Right cardiac atrium (tissue), 5 donors: Measurements from ENCODE around the gene CFAP61. TPM values are rescaled to one million over a fixed set of nuclear protein-coding genes. Genes with fewer than 3 reads are reported as not detected.
A peak's percentile ranks its signal among the peaks of the same experiment; 100 is the strongest.

ENCODE experiments used
- ATAC-seq, 2 donors: fragments of 200-7000 bp; cut with Tn5 transposase; one replicate each; pipeline versions ENCODE4 v1.8.0 to v1.9.1; 2020; ENCODE audit warnings: moderate library complexity in 2 of 2, mild to moderate bottlenecking in 1 of 2
- DNase-seq, 3 donors: peaks; one replicate each; pipeline ENCODE4 v3.0.0-alpha.2; 2020
- H3K27ac ChIP-seq: one replicate; pipeline ENCODE4 v1.5.1; 2013; ENCODE audit warnings: mild to moderate bottlenecking, low read length, control low read depth, moderate library complexity
- H3K27me3 ChIP-seq: one replicate; pipeline ENCODE4 v1.6.1; 2013; ENCODE audit not compliant: control insufficient read depth, insufficient read depth
- H3K4me1 ChIP-seq: one replicate; pipeline ENCODE4 v1.6.1; 2013; ENCODE audit warnings: low read length; ENCODE audit not compliant: control insufficient read depth, insufficient read depth
- H3K4me3 ChIP-seq: one replicate; pipeline ENCODE4 v1.5.1; 2013; ENCODE audit warnings: low read length, control low read depth
- H3K9me3 ChIP-seq: one replicate; pipeline ENCODE4 v1.6.1; 2013; ENCODE audit warnings: low read length; ENCODE audit not compliant: control insufficient read depth
- WGBS: extraction: QIAGEN DNeasy Blood & Tissue Kit; methylation state at CpG from one replicate; pipeline ENCODE4 v1.1.7; 2013; 5-methylcytosine and 5-hydroxymethylcytosine counted together
- intact Hi-C, 4 donors: fragments of 100-400 bp; cut with DNase I; formaldehyde crosslinking; loops; one replicate each; pipeline versions ENCODE4 v1.11.0 to v1.14.0; 2022 to 2023
- polyA plus RNA-seq: library from polyadenylated mRNA; stranded (reverse); fragments of 200-250 nt; gene quantifications from one replicate; pipeline ENCODE4 v1.2.3, GENCODE V29; 2013
- total RNA-seq, 4 donors: library from RNA; stranded (reverse); fragmentation: NEBNext Ultra II Directional; extraction: Animal tissue kit (Norgen Biotek cat#: 25700); gene quantifications; one replicate each; pipeline ENCODE4 v1.2.1, GENCODE V29; 2021
- donor health status: healthy with polysubstance abuse.
- donor health status: DM: no; HTN: yes; CAD: no.
- donor health status: DM: no; HTN: no; CAD: no.
- donor health status: DM: no; HTN: yes; CAD: no; lungs with severe emphysema.
- donor health status: DM: yes; HTN: yes; CAD: no.

CFAP61 gene
- total and polyA plus RNA-seq, 5 donors = 0.11 to 2.4 (median 0.74) TPM; not detected in 1

DNA sequence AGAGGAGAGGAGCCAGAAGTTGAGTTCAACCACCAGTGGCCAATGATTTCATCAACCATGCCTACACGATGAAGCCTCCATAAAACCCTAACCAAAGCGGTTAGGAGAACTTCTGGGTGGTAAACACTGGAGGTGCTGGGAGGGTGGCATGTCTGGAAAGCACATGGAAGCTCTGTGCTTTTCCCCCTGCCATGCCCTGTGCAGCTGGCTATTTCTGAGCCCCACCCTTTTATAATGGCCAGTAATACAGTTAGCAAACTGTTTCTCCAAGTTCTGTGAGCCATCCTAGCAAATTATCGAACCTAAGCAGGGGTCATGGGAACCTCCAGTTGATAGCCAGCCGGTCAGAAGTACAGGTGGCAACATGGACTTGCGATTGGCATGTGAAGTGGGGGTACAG lies 167.8 kb downstream of the CFAP61 start:
- H3K4me1 ChIP-seq = no peaks in the 10 kb centered on the region
- intact Hi-C loops = no loop called here
- no peak overlapping the region for H3K4me3 ChIP-seq
- no peaks in the 10 kb centered on the region for H3K27me3 ChIP-seq
- no peak overlapping the region for H3K27ac ChIP-seq
- DNase-seq = no peak
- WGBS = 76% methylated on average over 5 of the region's 5 CpGs
- H3K9me3 ChIP-seq = no peaks in the 10 kb centered on the region
- ATAC-seq = no peak

- Histone ChIP-seq H3K27me3 (no peaks in the 10 kb centered on the region), H3K4me3 (no peak overlapping the region), H3K4me1 (no peaks in the 10 kb centered on the region), H3K9me3 (no peaks in the 10 kb centered on the region), H3K27ac (no peak overlapping the region)
- intact Hi-C loops = no loop called here
- 89% methylated on average over 5 of the region's 5 CpGs for WGBS
- DNase-seq = no peak
- ATAC-seq = no peak
Observed at GRCh38 chr20:20223981-20224380, 171.6 kb downstream of the CFAP61 start.

DNA sequence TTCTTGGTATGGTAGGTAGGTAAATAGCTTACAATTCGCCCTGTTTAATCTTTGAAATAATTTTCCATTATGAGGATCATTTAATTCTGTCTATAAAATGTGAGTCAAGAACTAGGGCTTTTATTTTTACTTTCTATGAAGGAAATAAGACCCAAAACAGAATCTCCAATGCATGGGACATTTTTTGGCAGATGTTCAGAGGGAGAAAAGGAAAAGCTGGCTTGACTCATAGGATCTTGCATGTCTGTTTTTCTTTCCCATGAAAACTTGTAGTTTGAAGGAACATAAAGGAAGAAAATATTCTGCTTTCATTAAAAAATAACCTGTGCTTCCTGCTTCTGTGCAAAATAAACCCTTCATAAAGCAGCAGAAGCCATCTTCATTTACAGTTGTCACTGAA lies 172.5 kb downstream of the CFAP61 start:
- DNase-seq = no peak
- WGBS = 61% methylated on average over 1 of the region's 1 CpG
- no peaks in the 10 kb centered on the region for H3K27me3 ChIP-seq
- intact Hi-C loops = no loop called here
- no peak overlapping the region for H3K4me3 ChIP-seq
- no peaks in the 10 kb centered on the region for H3K9me3 ChIP-seq
- H3K4me1 ChIP-seq = no peaks in the 10 kb centered on the region
- no peak for ATAC-seq
- H3K27ac ChIP-seq = no peak overlapping the region

DNA sequence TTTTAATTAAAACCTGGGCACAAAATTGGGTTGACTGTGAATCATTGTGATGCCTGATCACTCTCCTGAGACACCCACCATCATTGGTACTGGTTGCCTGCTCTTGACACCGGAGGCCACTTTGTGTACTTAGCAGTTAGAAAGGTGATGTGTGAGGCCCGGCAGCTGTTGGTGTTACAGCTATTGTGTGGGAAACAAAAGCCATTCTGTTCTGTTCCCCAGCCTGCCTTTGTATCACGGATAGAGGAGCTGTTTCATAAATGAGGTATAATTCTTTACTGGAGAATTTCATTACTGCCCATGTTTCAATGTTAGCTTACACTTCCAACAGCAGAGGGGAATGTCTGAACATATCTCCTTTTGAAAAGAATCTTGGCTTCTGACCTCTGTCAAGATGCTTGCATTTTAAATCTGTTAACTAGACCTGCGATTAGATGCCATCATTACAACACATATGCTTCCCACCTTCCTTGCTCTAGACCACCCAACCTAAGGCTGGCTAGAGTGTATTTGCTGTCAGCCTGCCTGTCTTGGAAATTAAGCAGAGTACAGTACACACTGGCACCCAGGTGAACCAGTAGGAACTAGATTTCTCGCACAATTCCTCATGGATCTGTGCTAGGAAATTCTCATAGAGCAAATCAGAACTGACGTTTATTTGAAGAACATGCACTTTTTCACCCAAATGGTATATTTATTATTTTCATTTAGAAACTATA lies 173.2 kb downstream of the CFAP61 start:
- Histone ChIP-seq H3K27me3 (no peaks in the 10 kb centered on the region), H3K27ac (no peak overlapping the region), H3K4me1 (no peaks in the 10 kb centered on the region), H3K9me3 (no peaks in the 10 kb centered on the region), H3K4me3 (no peak overlapping the region)
- ATAC-seq = no peak
- WGBS = 67% methylated on average over 6 of the region's 6 CpGs
- intact Hi-C loops = no loop called here
- no peak for DNase-seq

- Histone ChIP-seq H3K4me1 (no peaks in the 10 kb centered on the region), H3K27me3 (no peaks in the 10 kb centered on the region), H3K27ac (no peak overlapping the region), H3K9me3 (no peaks in the 10 kb centered on the region), H3K4me3 (no peak overlapping the region)
- intact Hi-C loops = no loop called here
- 74% methylated on average over 6 of the region's 6 CpGs for WGBS
- ATAC-seq = no peak
- no peak for DNase-seq
Observed at GRCh38 chr20:20226554-20226953, 174.2 kb downstream of the CFAP61 start.

DNA sequence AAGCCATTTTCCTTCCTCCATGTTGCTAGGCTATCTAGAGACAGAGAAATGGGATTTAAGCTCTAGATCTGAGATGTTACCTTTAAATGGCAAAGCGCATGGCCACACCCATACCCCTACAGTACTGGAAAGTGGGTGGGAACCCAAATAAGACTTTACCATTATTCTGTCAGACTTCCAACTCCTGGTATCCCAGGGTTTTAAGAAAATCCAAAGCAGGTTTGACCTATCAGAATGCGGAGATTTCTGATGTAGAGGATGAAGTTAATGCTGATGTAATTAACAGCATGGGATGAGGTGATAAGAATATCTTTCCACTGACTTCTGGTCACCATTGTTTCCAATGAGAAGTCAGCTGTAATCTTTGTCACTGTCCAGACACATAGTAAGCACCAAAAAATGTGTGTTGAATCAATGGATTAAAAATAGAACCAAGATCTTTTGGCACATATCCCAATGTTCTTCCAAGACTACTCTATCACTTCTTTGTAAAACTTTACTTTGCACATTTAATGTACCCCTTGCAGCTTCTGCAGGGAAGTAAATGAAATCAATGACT lies 174.8 kb downstream of the CFAP61 start:
- WGBS = 93% methylated on average over 2 of the region's 2 CpGs
- no peaks in the 10 kb centered on the region for H3K9me3 ChIP-seq
- ATAC-seq = no peak
- H3K27ac ChIP-seq = no peak overlapping the region
- intact Hi-C loops = no loop called here
- no peaks in the 10 kb centered on the region for H3K27me3 ChIP-seq
- H3K4me3 ChIP-seq = no peak overlapping the region
- DNase-seq = no peak
- H3K4me1 ChIP-seq = no peaks in the 10 kb centered on the region

DNA sequence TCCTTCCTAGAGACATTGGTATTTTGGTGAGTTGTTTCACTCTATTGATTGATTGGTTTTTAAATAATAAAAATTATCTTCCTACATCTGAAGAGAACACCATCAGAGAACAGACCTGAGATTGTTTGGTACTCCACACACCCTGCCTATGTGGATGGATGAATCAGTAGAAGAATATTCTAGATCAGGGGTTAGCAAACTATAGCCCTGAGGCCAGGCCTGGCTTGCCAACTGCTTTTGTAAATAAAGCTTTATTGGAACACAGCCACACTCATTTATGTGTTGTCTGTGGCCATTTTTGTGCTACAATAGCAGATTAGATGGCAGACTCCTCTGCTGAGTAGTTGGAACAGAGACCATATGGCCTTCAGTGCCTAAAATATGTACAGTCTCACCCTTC lies 176.0 kb downstream of the CFAP61 start:
- no peak for ATAC-seq
- H3K4me1 ChIP-seq = no peaks in the 10 kb centered on the region

GRCh38 chr20:20229595-20229994 lies 177.3 kb downstream of the CFAP61 start:
- no peak for ATAC-seq
- Histone ChIP-seq H3K4me1 (no peaks in the 10 kb centered on the region), H3K27ac (no peak overlapping the region)

More for the DNA sequence above, 176.0 kb downstream of the CFAP61 start:
- Histone ChIP-seq H3K4me3 (no peak overlapping the region), H3K9me3 (no peaks in the 10 kb centered on the region), H3K27me3 (no peaks in the 10 kb centered on the region), H3K27ac (no peak overlapping the region)
- intact Hi-C loops = no loop called here
- DNase-seq = no peak

DNA sequence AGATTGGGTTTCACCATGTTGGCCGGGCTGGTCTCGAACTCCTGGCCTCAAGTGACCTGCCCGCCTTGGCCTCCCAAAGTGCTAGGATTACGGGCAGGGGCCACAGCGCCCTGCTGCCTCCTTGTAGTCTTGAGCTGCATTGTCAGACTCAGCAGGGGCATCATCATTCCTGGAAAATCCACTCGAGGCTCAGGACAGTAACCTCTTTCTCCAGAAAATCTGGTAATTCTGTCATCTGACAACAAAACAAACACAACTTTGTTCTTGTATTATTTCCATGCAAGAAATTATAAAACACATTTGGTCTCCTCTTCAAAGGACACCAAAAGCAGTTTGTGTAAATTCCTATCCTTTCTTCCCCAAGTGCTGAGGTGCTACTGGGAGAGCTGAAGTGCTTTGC lies 178.4 kb downstream of the CFAP61 start:
- no peak for DNase-seq
- intact Hi-C loops = loop anchor here in 1 of 4 donors (10.0 kb wide), 1 partner anchor 136 kb away; no protein-coding TSS in a partner anchor
- Histone ChIP-seq H3K27ac (no peak overlapping the region), H3K4me1 (no peaks in the 10 kb centered on the region), H3K4me3 (no peak overlapping the region), H3K9me3 (no peaks in the 10 kb centered on the region), H3K27me3 (no peaks in the 10 kb centered on the region)
- ATAC-seq = no peak
- whole genome bisulfite sequencing = 81% methylated on average over 6 of the region's 6 CpGs

More at GRCh38 chr20:20229595-20229994, 177.3 kb downstream of the CFAP61 start:
- DNase-seq = no peak
- no peak overlapping the region for H3K4me3 ChIP-seq
- H3K27me3 ChIP-seq = no peaks in the 10 kb centered on the region
- intact Hi-C loops = no loop called here
- 81% methylated on average over 5 of the region's 5 CpGs for WGBS
- no peaks in the 10 kb centered on the region for H3K9me3 ChIP-seq

DNA sequence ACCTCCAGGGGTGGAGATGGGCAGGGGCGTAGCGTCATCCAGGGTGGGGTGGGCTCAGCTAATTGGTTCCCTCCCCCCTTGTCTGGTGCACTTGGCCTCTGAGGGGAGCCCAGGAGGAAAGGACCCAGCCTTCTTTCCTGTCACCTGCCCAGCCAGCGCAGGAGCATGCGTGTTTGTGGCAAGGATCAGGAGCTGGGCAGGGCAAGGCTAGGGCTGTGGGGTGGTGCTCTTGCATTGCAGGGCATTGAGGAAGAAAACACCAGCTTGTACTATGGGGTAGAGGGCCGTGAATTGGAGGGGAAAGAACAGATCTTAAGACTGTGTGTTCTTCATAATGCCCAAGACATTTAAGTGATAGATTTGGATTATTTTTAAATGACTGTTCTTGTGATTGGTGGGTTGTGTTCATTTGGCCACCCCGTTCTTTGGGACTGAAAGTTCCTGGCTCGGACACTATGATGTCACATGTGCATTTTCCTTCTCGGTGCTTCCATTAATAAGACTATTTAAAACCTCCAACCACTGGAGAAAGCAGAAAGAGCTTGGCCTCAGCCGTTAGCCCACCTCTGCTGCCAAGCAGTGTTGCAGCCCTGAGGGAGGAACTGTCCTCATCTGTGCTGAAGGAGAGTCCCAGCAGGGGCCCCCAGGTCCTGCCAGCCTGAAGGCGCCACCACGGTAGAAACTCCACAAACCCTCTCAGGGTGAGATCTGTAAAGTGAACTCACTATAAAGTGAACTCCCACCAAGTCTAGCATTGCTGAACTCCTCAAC lies 179.4 kb downstream of the CFAP61 start:
- Histone ChIP-seq H3K27ac (no peak overlapping the region), H3K27me3 (no peaks in the 10 kb centered on the region), H3K4me3 (no peak overlapping the region), H3K9me3 (no peaks in the 10 kb centered on the region), H3K4me1 (no peaks in the 10 kb centered on the region)
- peak in 1 of 2 donors; percentile 36 for ATAC-seq
- intact Hi-C loops = loop anchor here in 1 of 4 donors (10.0 kb wide), 1 partner anchor 137 kb away; no protein-coding TSS in a partner anchor
- WGBS = 67% methylated on average over 11 of the region's 11 CpGs
- no peak for DNase-seq

DNA sequence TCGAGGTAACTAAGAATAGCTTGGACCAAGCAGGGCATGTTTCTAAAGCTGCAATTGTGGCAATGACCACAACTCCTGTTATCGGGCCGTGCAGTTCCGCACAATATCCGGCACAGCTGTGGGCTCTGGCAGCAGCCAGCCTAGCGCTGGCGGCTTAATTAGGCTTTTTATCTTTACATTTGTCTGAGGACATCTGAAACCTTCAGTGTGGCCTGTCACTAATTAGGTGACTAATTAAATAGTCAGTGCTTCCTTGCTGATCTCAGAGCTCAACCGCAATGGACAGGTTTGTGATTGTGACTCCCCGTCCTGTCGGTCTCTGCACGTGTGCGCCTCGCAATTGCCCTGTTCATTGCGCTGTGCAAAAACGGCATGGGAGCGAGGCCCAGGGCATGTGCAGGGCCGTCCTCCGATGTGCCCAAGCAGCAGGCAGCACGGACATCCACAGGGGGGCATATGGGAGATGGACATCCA lies 180.7 kb downstream of the CFAP61 start:
- H3K27ac ChIP-seq = no peak overlapping the region
- H3K4me3 ChIP-seq = no peak overlapping the region
- DNase-seq (no peak), ATAC-seq (no peak)
- 74% methylated on average over 19 of the region's 19 CpGs for WGBS
- no peaks in the 10 kb centered on the region for H3K9me3 ChIP-seq
- H3K27me3 ChIP-seq = no peaks in the 10 kb centered on the region
- intact Hi-C loops = loop anchor here in 1 of 4 donors (10.0 kb wide), 1 partner anchor 138 kb away; no protein-coding TSS in a partner anchor
- H3K4me1 ChIP-seq = no peaks in the 10 kb centered on the region
